Uterus (tissue), 4 donors: Measurements from ENCODE around the gene HMG20B. TPM values are rescaled to one million over a fixed set of nuclear protein-coding genes. Genes with fewer than 3 reads are reported as not detected.

Experiments used
- DNase-seq, 2 donors: peaks; one replicate each; pipeline ENCODE4 v3.0.0-alpha.2; 2019 to 2020
- H3K27ac ChIP-seq, 2 donors: fragments of 200-600 bp; sonication (generic); 1 replicate in 1 of 2; 2 replicates in 1 of 2; pipeline ENCODE4 v1.5.1; 2016 to 2018
- H3K27me3 ChIP-seq, 2 donors: fragments of 200-600 bp; sonication (generic); one replicate each; pipeline ENCODE4 v1.5.1; 2018 to 2019; ENCODE audit warnings: control low read depth in 1 of 2
- H3K36me3 ChIP-seq, 2 donors: fragments of 200-600 bp; sonication (generic); one replicate each; pipeline ENCODE4 v1.5.1; 2019; ENCODE audit warnings: control low read depth in 1 of 2
- H3K4me1 ChIP-seq, 2 donors: fragments of 200-600 bp; sonication (generic); one replicate each; pipeline ENCODE4 v1.5.1; 2018 to 2019; ENCODE audit warnings: control low read depth in 1 of 2
- H3K4me3 ChIP-seq, 2 donors: fragments of 200-600 bp; sonication (generic); 1 replicate in 1 of 2; 2 replicates in 1 of 2; pipeline ENCODE4 v1.5.1; 2018 to 2019; ENCODE audit warnings: mild to moderate bottlenecking in 1 of 2
- H3K9me3 ChIP-seq, 2 donors: fragments of 200-600 bp; sonication (generic); one replicate each; pipeline ENCODE4 v1.5.1; 2019; ENCODE audit warnings: control low read depth in 1 of 2
- CTCF ChIP-seq, 4 experiments: fragments of 200-600 bp in 2 of 4; fragments of 450-650 bp in 2 of 4; sonication (generic) in 2 of 4; IDR thresholded peaks; one replicate each; pipeline ENCODE4 v1.5.1; 2016 to 2019; ENCODE audit warnings: antibody characterized with exemption in 4 of 4, mild to moderate bottlenecking in 2 of 4, moderate library complexity in 1 of 4
- POLR2A ChIP-seq, 2 donors: fragments of 450-650 bp; IDR thresholded peaks; one replicate each; pipeline ENCODE4 v1.6.1; 2016; ENCODE audit warnings: antibody characterized with exemption in 2 of 2, mild to moderate bottlenecking in 1 of 2, moderate library complexity in 1 of 2
- intact Hi-C: fragments of 100-400 bp; cut with DNase I; formaldehyde crosslinking; loops from one replicate; pipeline ENCODE4 v1.15.1; 2023; ENCODE audit warnings: low total_unique reads
- total RNA-seq, 4 donors: library from RNA; depleted of rRNA in 3 of 4; stranded (reverse); fragments of >200 nt in 3 of 4; gene quantifications; one replicate each; pipeline versions ENCODE4 v1.1.0 to v1.2.4, GENCODE V29; 2014 to 2023
- donor health status: DM: yes; HTN: yes; CAD: no.

HMG20B gene
- total RNA-seq, 4 donors from 2014 or later = 52.9 to 232 (median 63.6) TPM

DNA sequence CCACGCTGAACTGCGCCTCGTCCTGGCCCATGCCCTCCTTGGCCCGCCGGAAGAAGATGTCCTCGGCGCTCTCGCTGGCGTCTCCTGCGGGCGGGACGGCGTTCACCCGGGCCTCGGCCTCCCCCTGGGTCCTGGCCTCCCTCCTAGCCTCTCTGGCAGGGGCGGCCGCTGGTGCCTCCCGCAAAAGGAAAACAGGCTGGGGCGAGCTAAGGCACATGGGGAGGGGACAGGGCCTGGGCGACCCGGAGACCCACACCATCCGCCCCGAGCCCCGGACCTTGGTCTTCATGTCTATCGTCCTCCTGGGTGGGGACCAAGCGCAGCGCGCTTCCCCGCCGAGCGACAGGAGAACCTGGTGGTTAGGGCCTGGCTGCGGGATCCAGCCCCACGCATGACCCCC lies 39.6 kb downstream of the HMG20B start:
- Histone ChIP-seq H3K9me3 (no peaks in the 10 kb centered on the region), H3K4me3 (no peak overlapping the region), H3K36me3 (no peaks in the 10 kb centered on the region), H3K4me1 (peaks cover 0 to 6% of the 10 kb centered on the region in 2 donors), H3K27ac (no peak overlapping the region), H3K27me3 (no peaks in the 10 kb centered on the region)
- DNase-seq = no peak
- intact Hi-C loops = loop anchor here (10.0 kb wide), 1 partner anchor 58 kb away; the partner anchor contains the start of gene MFSD12
- TF ChIP-seq POLR2A (IDR thresholded peaks at IDR 0.05) (no peak), CTCF (IDR thresholded peaks at IDR 0.05) (no peak)

DNA sequence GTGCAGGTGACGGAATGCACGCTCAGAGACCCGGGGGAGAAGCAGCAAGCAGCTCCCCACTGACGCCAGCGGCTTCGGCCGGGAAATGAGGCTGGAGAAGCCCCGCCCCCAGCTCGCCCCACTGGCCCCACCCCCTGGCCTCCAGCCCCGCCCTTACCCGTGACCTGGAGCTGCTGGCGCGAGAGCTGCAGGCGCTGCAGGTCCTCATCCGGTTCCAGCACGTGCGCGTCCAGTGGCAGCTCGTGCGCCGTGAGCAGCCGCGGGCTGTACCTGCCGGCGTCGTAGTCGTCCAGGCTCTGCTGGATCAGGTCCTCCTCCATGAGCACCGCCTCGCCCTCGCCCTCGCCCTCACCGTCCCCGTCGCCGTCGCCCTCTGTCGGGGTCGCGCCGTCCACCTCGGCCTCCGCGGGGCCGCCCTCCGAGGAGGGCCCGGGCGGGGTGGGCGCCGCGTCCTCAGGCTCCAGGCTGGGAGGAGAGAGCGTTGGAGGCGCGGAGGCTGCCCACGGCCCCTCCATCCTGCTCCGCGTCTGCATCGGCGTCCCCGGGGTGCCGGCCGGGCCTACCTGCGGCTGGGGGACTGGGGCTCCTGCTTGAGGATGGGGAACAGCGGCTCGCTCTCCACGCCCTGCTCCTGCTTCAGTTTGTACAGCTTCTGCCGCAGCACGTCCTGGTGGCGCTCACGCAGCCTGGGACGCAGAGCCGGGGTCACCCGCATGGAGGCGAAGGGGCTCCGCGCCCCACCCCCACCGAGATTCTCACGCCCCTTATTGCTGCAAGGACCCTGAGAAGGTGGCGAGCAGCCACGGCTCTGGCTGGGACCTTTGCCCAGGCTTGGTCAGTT lies 40.4 kb downstream of the HMG20B start:
- H3K9me3 ChIP-seq = no peaks in the 10 kb centered on the region
- no peak for DNase-seq
- no peak overlapping the region for H3K27ac ChIP-seq
- intact Hi-C loops = loop anchor here (10.0 kb wide), 1 partner anchor 58 kb away; the partner anchor contains the start of gene MFSD12
- TF ChIP-seq CTCF (IDR thresholded peaks at IDR 0.05) (no peak), POLR2A (IDR thresholded peaks at IDR 0.05) (no peak)
- H3K27me3 ChIP-seq = no peaks in the 10 kb centered on the region
- H3K4me3 ChIP-seq = no peak overlapping the region
- H3K4me1 ChIP-seq = no peaks in the 10 kb centered on the region
- H3K36me3 ChIP-seq = no peaks in the 10 kb centered on the region

GRCh38 chr19:3613818-3614661 lies 41.3 kb downstream of the HMG20B start:
- intact Hi-C loops = loop anchor here (10.0 kb wide), 1 partner anchor 59 kb away; the partner anchor contains the start of gene MFSD12
- no peak overlapping the region for H3K4me3 ChIP-seq
- no peaks in the 10 kb centered on the region for H3K27me3 ChIP-seq
- H3K4me1 ChIP-seq = no peaks in the 10 kb centered on the region
- no peaks in the 10 kb centered on the region for H3K9me3 ChIP-seq
- no peak overlapping the region for H3K27ac ChIP-seq
- no peaks in the 10 kb centered on the region for H3K36me3 ChIP-seq
- no peak for DNase-seq
- no peak for TF ChIP-seq CTCF (IDR thresholded peaks at IDR 0.05)
- TF ChIP-seq POLR2A (IDR thresholded peaks at IDR 0.05) = no peak

DNA sequence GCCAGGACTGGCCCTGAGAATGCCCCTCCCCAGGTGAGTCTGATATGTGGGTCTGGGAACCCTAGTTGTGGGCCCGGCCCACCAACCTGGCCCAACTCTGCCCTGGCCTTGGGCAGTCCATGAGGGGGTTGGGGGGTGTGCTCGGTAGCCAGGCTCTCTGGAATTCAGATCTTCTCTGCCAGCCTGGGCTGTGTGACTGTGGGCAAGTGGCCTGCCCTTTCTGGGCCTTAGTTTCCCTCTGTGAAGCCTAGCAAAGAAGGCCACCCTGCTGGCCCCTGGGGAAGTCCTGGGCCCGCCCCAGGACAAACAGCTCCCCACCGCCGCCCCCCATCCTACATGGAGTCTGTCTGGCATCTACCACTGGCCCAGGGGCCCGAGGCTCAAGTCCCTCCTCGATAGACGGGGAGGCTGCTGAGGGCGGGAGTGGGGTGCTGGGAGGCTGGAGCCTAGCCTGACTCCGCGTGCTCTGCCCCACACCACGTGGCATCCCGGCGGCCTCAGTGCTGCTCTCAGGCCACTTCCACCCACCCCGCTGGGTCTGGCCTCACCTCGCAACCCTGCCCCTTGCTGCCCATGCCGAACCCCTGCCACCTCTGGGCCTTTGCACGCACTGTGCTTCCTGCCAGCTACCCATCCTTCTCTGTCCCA lies 42.2 kb downstream of the HMG20B start:
- Histone ChIP-seq H3K36me3 (no peaks in the 10 kb centered on the region), H3K27me3 (no peaks in the 10 kb centered on the region), H3K4me1 (no peaks in the 10 kb centered on the region), H3K9me3 (no peaks in the 10 kb centered on the region), H3K27ac (no peak overlapping the region), H3K4me3 (no peak overlapping the region)
- intact Hi-C loops = loop anchor here (10.0 kb wide), 1 partner anchor 60 kb away; the partner anchor contains the start of gene MFSD12
- DNase-seq = no peak
- no peak for TF ChIP-seq CTCF (IDR thresholded peaks at IDR 0.05)
- no peak for TF ChIP-seq POLR2A (IDR thresholded peaks at IDR 0.05)
